HG03354 (cell line): Measurements from ENCODE around the gene CUX1.
"Not testable (repeated sequence)": the region's sequence is repeated elsewhere in the genome, so short reads cannot be mapped to it uniquely, and the experiment has no call there.

Experiments
- ATAC-seq: cut with Tn5 transposase; IDR thresholded peaks from one replicate; pipeline ENCODE4 v1.9.1; 2021; ENCODE audit warnings: mild to moderate bottlenecking; ENCODE audit not compliant: unreplicated experiment, poor library complexity, severe bottlenecking

CUX1 gene

DNA sequence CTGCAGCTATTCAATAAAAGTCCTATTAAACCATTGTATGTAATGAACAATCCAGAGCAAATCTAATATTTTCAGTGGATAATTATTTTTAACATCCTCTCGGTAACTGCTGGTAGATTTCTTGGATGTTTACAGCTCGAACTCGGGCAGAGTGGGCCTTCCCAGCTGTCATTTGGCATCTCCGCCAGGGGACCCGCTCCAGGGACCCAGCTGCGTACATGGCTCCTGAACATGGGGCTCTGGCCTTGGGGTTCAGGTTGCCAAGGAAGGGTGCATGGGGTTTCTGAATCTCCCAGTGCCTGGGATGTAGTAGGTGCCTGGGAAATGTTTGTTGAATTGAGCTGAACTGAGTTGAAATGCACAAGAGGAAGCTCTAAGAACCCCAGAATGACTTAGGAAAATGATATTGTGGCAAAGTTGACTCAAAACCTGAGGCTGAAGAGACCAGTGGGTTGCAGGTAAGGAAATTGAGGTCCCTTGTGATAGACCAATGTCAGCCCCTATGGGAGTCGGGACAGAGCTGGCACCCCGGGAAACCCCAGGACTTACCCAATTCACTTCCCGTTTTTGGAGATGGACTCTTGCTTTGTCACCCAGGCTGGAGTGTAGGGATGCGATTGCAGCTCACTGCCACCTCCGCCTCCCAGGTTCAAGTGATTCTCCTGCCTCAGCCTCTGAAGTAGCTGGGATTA lies 228.4 kb downstream of the CUX1 start:
- ATAC-seq = no peak

DNA sequence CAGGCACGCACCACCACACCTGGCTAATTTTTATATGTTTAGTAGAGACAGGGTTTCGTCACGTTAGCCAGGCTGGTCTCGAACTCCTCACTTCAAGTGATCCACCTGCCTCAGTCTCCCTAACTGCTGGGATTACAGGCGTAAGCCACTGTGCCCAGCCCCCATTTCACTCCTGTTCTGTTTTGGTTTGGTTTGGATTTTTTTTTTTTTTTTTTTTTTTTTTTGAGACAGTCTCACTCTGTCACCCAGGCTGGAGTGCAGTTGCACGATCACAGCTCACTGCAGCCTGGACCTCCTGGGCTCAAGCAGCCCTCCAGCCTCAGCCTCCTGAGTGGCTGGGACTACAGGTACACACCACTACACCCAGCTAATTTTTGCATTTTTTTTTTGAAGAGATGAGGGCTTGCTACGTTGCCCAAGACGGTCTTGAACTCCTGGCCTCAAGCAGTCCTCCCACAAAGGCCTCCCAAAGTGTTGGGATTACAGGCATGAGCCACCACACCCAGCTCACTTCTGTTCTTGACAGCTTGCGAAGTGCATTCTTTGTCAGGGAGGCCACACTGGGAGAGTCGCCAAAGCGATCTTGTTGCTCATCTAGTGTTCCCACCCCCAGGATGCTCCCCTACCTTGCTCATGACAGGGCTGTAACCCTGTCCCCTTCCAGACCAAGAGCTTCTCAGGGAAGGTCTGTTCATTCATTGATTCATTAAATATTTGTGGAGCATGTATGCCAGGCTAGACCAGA lies 229.1 kb downstream of the CUX1 start:
- no peak for ATAC-seq

DNA sequence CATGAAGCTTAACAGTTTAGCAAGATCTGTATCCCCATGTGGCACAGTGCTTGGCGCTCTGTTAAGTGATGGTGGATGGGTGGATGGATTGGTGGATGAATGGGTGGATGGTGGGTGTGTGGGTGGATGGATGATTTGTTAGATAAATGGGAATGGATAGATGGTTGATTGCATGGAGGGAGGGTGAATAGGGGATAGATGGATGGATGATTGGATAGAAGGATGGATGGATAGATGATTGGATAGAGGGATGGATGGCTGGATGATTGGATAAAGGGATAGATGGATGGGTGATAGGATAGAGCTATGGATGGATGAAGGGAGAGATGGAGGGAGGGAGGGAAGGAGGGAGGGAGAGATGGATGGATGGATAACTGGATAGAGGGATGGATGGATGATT lies 229.7 kb downstream of the CUX1 start:
- no peak for ATAC-seq

DNA sequence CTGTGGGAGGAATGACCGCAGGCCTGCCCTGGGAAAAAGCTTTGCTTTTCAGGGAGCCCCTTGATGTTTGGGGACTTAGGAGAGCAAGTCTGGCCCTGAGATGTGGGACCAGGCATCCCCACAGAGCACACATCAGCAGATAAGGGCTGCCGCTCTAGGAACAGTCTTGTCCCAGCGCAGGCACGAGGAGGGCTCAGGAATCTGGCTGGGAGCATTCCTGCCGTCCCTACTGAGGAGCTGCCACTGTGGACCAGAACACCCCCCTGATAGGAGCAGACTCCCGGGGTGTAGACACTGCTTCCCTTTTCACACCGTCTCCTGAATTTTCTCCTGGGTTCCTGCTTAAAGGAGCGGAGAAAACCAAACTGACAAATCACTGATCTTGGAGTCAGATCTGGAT lies 232.3 kb downstream of the CUX1 start:
- ATAC-seq = no peak

DNA sequence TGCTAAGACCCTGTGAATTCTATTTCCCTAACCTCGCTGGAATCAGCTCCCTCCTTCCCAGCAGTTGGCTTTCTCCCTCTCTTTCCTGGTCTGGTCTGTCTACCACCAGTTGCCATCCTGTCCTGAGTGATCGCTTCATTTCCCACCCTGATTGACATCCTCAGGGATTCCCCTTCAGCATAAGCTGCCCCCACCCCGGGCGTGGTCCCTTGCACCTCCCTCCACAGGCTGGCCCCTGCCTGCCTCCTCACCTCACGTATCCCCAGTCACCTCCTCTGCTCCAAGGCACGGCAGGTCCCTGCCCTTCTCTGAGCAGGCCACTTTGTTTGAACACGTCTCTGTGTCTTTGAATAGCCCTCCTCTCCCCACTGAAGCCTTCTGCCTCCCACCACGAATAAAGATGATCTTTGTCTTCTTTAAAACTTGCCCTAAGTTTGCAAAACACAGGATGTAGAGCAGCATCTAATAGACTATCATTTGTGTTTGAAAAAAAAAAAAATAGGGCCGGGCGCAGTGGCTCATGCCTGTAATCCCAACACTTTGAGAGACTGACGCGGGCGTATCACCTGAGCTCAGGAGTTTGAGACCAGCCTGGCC lies 233.5 kb downstream of the CUX1 start:
- no peak for ATAC-seq

DNA sequence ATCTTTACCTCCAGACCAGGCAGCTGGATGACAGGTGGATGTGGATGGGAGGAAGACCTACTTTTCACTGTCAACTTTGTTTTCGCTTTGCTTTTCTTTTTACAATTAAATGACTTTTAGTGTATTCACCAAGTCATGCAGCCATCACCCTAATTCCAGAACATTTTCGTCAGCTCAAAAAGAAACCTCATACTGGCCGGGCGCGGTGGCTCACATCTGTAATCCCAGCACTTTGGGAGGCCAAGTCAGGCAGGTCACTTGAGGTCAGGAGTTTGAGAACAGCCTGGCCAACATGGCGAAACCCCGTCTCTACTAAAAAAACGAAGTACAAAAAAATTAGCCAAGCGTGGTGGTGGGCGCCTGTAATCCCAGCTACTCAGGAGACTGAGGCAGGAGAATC lies 234.3 kb downstream of the CUX1 start:
- ATAC-seq = not testable (repeated sequence)

DNA sequence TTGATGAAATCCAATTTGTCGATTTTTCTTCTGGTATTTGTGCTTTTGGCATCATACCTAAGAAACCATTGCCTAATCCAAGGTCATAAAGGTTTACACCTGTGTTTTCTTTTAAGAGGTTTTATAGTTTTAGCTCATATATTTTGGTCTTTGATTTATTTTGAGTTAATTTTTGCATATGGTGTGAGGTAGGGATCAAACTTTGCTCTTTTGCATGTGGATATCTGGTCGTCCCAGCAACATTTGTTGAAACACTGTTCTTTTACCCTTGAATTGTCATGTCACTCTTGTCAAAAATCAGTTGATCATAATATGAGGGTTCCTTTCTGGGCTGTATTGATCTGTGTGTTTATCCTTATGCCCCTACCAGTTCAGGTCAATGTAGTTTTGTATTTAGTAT lies 236.7 kb downstream of the CUX1 start:
- no peak for ATAC-seq

DNA sequence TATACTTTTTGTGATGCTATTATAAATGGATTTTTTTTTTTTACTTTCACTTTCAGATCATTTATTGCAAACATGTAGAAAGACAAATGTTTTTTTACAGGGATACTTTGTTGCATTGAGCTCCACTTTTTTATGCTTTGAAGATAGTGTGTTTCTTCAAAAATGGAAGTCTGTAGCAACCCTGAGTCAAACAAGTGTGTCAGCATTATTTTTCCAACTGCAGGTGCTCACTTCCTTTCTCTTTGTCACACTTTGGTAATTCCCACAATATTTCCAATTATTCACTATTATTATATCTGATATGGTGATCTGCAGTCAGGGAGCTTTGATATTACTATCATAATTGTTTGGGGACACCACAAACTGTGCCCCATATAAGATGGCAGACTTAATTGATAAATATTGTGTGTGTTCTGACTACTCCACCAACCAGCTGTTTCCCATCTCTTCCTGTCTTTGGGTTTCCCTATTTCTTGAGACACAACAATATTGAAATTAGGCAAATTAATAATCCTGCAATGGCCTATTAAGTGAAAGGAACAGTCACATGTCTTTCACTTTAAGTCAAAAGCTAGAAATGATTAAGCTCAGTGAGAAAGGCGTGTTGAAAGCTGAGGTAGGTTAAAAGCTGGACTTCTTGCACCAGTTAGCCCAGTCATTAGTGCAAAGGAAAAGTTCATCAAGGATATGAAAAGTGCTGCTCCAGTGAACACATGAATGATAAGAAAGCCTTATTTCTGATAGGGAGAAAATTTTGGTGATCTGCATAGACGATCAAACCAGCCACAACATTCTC lies 238.0 kb downstream of the CUX1 start:
- no peak for ATAC-seq

DNA sequence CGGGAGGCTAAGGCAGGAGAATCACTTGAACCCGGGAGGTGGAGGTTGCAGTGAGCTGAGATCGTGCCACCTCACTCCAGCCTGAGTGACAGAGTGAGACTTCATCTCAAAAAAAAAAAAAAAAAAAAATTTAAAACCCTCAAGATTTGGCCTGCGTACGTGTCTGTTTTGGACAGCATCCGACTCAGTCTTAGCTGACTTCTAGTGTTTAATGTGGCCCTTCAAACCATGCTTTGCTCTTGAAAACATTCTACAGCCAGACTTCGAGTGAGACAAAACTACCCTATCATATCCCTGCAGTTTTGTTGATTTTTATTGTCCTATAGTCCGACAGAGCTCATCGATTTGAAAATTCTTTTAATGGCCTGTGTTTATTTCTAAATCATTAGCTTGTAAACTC lies 242.1 kb downstream of the CUX1 start:
- ATAC-seq = no peak

DNA sequence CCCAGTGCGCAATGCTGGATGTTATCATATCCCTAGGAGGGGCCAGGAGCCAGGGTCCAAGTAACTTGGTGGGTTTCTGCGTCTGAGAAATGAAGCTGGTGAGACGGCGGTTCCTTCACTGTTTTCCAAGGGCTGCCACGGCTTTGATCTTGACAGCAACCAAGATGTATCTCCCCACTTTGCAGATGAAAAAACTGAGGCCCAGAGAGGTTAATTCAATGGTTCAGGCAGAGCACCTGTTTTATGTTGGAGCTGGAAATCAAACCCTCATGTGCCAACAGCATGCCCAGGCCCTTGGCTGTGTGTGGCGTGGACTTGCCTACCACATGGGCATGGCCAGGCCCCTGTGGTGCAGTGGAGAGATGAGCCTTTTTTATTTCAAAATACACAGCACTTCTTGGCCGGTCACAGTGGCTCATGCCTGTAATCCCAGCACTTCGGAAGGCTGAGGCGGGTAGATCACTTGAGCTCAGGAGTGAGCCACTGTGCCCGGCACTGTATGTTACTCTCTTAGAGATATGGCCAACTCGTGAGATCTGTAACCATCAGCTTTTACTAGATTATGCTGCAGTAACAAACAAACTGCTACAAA lies 244.0 kb downstream of the CUX1 start:
- no peak for ATAC-seq

DNA sequence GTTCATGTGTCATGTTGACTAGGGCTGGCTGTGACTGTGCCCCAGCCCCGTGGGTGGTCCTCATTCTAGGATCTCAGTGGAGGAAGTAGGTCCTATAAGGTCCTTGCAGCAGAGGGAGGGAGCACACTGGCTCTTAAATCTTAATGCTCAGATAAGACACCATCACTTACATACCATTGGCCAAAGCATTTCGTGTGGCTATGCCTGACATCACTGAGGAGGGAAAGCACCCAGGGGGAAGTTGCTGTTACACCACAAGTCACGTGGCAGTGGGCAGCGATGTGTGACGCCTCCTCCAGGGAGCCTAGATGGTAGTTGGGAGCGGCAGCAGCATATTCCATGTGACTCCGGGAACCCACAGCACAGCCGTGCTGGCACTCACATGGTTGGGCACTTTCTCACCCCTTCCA lies 244.6 kb downstream of the CUX1 start:
- ATAC-seq = peak; percentile 88

DNA sequence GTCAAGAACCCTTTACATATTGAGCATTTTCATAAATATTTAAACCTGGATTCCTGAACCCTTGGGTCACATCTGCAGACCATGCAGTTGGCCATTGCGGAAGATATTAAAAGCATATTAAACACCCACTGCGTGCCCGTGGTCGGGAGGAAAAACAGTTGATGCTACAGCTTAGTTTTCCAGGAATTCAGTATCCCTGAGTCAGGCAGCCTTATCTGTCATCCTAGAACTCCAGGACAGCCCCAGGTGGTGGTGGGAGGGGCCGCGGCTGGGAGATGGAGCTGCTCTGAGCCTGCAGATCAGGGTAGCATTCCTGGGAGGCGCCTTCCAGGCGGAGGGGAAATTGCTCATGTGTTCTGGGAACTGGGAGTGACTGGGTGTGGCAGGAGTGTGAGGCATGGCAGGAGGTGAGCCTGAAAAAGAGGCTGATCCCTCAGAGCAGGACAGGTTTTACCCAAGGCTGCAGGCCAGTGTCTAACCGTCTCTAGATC lies 246.3 kb downstream of the CUX1 start:
- no peak for ATAC-seq

DNA sequence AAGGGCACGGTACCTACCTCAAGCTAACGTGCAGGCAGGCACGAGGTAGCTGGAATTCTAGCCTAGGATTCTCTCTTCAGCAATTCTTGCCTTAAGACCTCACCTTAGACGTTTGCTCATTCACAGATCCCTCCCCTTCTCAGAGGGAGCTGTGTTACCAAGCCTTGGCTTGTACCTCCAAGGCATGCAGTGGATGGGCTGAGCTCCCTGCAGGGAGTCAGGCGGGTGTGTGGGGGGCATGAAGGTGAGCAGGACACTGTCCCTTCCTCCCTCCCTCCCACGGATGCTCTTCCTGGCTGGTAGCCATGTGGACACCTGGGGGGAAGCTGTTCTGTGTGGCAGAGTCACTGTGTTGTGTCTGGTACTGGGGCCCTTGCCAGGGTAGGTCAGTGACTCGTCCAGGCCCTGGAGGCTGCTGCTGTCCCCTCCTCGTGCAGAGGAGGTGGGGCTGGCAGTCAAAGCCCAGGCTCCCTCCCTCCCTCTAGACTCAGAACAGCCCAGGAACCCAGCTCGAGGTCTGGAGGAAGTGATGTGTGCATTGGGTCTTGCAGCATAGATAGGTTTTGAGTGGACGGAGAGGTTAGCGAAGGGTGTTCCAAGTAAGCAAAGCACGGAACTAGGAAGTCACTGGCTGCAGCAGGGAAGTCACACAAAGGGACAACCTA lies 247.1 kb downstream of the CUX1 start:
- ATAC-seq = no peak

DNA sequence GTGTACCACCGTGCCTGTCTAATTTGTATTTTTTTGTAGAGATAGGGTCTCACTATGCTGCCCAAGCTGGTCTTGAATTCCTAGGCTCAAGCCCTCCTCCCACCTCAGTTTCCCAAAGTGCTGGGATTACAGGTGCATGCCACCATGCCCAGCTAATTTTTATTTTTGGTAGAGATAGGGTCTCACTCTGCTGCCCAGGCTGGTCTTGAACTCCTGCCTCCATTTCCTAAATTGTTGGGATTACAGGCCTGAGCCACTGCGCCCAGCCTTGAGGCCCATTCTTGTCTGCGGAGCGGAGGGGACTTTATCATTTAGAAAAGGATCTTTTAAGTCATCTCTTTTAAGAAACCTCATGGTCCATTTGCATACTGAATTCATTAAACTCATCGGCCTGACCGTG lies 247.8 kb downstream of the CUX1 start:
- no peak for ATAC-seq

DNA sequence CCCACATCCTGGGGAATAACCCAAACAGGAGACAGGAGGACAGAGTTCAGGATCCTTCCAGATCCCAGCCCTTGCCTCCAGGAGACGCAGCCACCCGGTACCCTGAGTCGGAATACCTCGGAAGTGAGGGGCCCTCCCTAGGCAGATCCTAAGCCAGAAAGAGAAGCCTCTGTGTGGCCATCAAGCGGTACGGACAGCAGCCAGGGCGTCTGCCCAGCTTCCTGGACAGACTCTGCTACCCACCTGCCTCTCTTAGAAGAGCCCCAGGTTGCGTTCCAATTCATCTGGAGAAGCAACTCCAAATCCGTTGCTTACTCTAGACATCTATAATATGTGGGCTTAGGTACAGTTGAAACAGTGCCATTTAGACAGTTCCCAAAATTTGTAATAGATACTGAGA lies 249.1 kb downstream of the CUX1 start:
- no peak for ATAC-seq

DNA sequence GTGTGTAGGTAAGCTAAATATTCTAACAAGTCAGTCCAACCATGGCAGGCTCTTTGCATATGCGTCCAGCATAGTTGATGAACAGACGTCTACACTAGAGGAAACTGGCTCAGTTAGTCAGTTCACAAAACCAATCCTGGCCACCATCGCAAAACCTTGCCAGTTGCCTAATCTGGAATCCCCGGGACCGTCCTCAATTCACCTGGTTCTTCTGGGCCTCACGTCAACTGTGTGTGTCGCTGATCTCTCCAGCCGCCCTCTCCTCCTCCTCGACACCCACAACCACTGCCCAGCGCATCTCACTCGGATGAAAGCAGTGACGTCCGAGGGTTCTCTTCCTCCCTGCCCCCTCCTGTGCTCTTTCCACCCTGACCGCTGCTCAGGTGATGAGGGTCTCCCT lies 251.4 kb downstream of the CUX1 start:
- ATAC-seq = no peak

DNA sequence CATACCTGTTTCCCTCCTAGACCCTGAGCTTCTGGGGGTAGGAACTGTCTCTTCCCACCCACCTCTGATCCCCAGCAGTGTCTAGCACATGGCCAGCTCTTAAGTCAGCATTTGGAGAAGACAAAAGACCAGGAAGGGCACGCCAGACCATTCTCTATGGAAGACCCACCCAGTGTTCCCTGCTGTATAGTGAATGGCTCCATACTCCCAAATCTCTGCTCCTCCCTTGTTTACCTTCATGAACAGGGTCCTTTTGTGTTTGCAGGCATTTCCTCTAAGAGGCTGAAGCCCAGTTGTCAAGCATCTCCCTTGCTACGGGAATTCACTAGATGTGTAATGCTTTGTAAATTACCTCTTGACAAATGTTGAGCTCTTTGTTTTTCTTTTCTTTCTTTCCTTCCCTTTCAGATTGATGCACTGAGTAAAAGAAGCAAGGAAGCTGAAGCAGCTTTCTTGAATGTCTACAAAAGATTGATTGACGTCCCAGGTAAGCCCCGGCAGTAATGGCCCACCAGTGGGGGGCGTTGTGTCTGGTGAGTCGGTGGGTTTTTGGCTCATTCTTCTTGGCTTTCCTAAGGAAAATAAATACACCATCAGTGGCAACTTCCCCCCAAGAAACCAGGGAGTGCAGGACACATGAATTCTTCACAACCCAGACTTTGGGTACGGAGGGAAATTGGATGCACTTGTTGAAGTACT lies 252.7 kb downstream of the CUX1 start:
- no peak for ATAC-seq

DNA sequence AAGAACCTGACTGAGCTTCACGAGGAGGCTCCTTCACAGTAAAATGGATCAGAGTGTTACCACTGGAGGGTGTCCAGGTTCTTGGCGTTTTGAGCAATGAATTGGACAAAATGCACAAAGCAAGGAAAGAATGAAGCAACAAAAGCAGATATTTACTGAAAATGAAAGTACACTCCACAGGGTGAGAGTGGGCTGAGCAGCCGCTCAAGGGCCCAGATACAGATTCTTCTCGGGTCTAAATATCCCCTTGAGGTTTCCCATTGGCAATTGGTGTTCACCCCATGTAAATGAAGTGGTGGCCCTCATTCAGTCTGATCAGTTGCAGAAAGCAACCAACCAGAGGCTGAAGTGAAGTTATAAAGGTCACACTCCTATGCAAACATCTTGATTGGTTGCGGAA lies 254.6 kb downstream of the CUX1 start:
- ATAC-seq = no peak
